Stimulated activated CD4-positive, alpha-beta T cell treated with anti-CD3 and anti-CD28 coated beads, TNF-alpha, amount 100 ng/mL, for 48 hours (primary cell): Measurements from ENCODE around the gene DPYD.

Experiments used
- DNase-seq, 3 donors: peaks; one replicate each; pipeline ENCODE4 v3.0.0-alpha.2; 2020; ENCODE audit warnings: low read depth in 3 of 3

Gene DPYD

DNA sequence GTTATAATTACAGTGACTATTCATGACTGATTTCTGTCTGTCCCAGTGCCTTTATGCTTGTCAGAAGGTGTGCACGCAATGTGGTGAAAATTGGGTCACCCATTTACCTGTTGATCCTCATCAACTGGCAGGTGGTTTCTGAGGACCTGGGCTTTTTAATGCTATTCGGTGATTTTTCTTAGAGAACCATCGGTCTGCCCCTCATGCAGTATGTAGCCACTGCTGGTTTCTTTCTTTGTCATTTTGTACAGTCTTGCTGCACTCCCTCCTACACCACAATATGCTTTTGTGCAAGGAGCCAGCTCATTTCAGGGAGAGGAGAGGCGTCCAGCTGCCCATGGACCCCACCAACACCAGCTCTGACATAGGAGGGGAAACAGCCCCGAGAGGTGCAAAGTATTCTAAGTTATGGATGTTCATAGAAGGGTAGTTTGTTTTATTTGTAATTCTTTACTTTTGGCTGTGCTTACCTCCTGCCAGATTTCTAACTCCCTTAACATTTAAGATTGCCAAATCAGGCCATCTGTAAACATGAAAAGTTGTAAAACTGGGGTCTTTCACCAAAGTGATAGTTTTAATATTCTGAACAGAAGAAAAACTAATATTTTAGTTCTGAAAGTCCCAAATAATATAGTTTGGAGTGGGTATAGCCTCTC lies 873.9 kb downstream of the DPYD start:
- DNase-seq = no peak

DNA sequence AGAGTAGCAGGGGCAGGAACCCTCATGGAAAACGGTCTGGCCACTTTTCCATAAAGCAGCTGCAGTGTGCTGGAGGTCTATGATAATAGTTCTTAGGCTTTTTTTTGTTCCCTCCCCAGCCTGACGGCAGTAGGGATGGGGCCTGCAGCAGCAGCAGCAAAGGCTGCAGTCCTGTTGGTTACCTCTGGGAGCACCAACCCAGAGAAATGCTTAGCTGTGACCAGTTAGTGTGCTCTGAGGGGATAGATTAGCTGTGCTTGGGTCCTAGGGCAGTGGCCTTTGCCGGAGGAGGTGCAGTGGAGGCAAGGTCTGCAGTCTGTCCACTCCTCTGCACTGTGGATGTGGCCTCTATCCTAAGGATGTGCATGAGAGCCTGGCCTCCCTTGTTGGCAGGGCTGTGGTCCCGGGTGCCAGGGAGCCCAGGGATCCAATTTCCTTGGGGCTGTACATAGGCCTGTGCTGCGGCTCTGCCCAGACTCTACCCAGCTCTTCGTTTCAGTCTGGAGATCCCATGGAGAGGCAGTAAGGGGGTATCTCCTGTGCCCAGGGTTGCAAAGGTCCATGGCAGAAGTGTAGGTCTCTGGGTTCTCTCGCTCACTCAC lies 876.6 kb downstream of the DPYD start:
- DNase-seq = no peak

DNA sequence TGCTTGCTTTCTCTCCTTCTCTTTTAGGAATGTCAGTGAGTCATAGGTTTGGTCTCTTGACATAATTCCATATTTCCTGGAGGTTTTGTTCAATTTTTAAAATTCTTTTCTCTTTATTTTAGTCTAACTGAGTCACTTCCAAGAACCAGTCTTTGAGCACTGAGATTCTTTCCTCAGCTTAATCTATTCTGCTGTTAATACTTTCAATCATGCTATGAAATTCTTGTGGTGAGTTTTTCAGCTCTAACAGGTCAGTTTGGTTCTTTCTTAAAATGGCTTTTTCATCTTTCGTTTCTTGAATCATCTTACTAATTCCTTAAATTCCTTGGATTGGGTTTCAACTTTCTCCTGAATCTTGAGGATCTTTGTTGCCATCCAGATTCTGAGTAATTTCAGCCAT lies 878.3 kb downstream of the DPYD start:
- no peak for DNase-seq

DNA sequence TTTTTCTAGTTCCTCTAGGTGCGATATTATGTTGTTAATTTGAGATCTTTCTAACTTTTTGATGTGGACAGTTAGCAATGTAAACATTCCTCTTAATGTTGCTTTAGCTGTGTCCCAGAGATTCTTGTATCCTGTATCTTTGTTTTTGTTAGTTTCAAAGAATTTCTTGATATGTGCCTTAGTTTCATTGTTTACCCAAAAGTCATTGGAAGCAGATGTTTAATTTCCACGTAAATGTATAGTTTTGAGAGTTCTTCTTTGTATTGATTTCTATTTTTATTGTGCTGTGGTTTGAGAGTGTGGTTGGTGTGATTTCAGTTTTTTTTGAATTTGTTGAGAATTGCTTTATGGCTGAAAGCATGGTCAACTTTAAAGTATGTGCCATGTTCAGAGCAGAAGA lies 879.8 kb downstream of the DPYD start:
- DNase-seq = no peak

DNA sequence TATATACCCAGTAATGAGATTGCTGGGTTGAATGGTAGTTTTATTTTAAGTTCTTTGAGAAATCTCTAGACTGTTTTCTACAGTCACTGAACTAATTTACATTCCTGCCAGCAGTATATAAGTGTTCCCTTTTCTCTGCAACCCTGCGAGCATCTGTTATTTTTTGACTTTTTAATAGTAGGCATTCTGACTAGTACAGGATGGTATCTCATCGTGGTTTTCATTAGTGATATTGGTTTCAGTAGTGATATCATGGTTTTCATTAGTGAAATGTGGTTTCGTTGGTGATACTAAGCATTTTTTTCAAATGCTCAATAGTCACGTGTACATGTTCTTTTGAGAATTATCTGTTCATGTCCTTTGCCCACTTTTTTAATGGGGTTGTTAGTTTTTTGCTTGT lies 882.4 kb downstream of the DPYD start:
- DNase-seq = no peak

DNA sequence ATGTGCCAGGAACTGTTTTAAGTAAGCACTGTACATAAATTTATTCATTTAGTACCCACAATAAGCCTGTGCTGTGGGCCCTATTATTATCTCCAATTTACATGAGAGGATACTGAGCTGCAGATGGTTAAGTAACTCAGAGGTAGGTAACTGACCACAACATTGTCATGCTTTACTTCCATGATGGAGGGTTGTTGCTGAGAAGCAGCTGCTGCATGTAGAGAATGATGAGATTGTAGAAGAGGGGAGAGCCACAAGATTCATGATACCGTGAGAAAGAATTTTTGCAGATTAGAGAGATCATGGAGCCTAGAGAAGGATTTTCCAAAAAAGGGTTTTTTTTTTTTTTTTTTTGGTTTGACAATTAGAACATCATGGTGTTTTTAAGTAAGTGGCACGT lies 886.2 kb downstream of the DPYD start:
- no peak for DNase-seq

DNA sequence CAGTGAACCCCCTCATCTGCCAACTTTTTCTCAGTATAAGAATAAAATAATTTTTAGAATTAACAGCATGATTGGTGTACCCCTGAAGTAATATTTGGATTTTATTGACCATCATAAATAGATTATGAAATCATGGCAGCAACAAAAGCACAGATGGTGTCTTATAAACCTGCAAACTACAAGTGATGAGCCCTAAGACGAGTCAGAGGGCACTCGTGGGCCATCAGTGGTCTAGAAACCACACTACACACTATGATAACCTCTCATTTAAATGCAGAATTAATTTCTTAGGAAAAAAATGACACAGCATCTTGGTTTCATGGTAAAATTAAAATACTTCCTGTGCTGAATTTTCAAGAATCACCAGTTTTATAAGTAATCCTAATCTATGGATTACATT lies 886.9 kb downstream of the DPYD start:
- no peak for DNase-seq
